MM.1S (cell line): ENCODE measurements around the gene ALDH18A1.
"Not testable (repeated sequence)": the region's sequence is repeated elsewhere in the genome, so short reads cannot be mapped to it uniquely, and the experiment has no call there.

Source experiments
- DNase-seq: peaks from one replicate; pipeline ENCODE4 v3.0.0-alpha.2; 2015
- H2AFZ ChIP-seq: fragments of 300-600 bp; sonication (generic); 2 replicates; pipeline ENCODE4 v1.6.0; 2016; ENCODE audit warnings: antibody characterized with exemption, low read length
- H3F3A ChIP-seq: fragments of 300-600 bp; sonication (generic); 2 replicates; pipeline ENCODE4 v1.6.1; 2016; ENCODE audit warnings: mild to moderate bottlenecking, antibody characterized with exemption, low read length, moderate library complexity, mixed read lengths; ENCODE audit not compliant: insufficient read depth
- H3K27ac ChIP-seq: fragments of 300-600 bp; sonication (generic); 2 replicates; pipeline ENCODE4 v1.5.1; 2016; ENCODE audit warnings: mild to moderate bottlenecking, low read length
- H3K27me3 ChIP-seq: fragments of 300-600 bp; sonication (generic); replicated peaks from 2 replicates; pipeline ENCODE4 v1.6.0; 2016; ENCODE audit warnings: low read length; ENCODE audit not compliant: insufficient read depth
- H3K36me3 ChIP-seq: fragments of 300-600 bp; sonication (generic); replicated peaks from 2 replicates; pipeline ENCODE4 v1.6.1; 2016; ENCODE audit warnings: mild to moderate bottlenecking, low read length, mixed read lengths; ENCODE audit not compliant: insufficient read depth
- H3K4me1 ChIP-seq: fragments of 300-600 bp; sonication (generic); 2 replicates; pipeline ENCODE4 v1.6.1; 2016; ENCODE audit warnings: low read length, mixed read lengths
- H3K4me2 ChIP-seq: fragments of 300-600 bp; sonication (generic); 2 replicates; pipeline ENCODE4 v1.6.0; 2016; ENCODE audit warnings: low read depth, low read length
- H3K4me3 ChIP-seq: fragments of 300-600 bp; sonication (generic); 2 replicates; pipeline ENCODE4 v1.5.1; 2016; ENCODE audit warnings: low read length, mixed read lengths
- H3K79me2 ChIP-seq: fragments of 300-600 bp; sonication (generic); 2 replicates; pipeline ENCODE4 v1.6.1; 2016; ENCODE audit warnings: mixed run types, low read length, mixed read lengths
- H3K9ac ChIP-seq: fragments of 300-600 bp; sonication (generic); 2 replicates; pipeline ENCODE4 v1.6.1; 2016; ENCODE audit warnings: low read length, mixed read lengths
- H3K9me2 ChIP-seq: fragments of 300-600 bp; sonication (generic); replicated peaks from 2 replicates; pipeline ENCODE4 v1.6.1; 2016; ENCODE audit warnings: mild to moderate bottlenecking, low read length, mixed read lengths; ENCODE audit not compliant: insufficient read depth
- H3K9me3 ChIP-seq: fragments of 300-600 bp; sonication (generic); replicated peaks from 2 replicates; pipeline ENCODE4 v1.6.1; 2016; ENCODE audit warnings: mild to moderate bottlenecking, low read length, mixed read lengths; ENCODE audit not compliant: insufficient read depth
- H4K20me1 ChIP-seq: fragments of 300-600 bp; sonication (generic); 2 replicates; pipeline ENCODE4 v1.6.1; 2016; ENCODE audit warnings: mild to moderate bottlenecking, low read length, moderate library complexity, mixed read lengths; ENCODE audit not compliant: insufficient read depth
- EZH2 ChIP-seq: fragments of 300-600 bp; sonication (generic); optimal IDR thresholded peaks from 2 replicates; pipeline ENCODE3; 2017; ENCODE audit warnings: low read depth, mild to moderate bottlenecking, antibody characterized with exemption, low read length, mixed read lengths
- EZH2phosphoT487 ChIP-seq: fragments of 300-600 bp; sonication (generic); IDR thresholded peaks from 2 replicates; pipeline ENCODE4 v1.6.1; 2018; ENCODE audit warnings: antibody characterized with exemption, low read length
- TF ChIP-seq, protein P1 (sequence below): fragments of 300-600 bp; sonication (generic); IDR thresholded peaks from 2 replicates; pipeline ENCODE4 v1.5.1; 2016; ENCODE audit warnings: antibody characterized with exemption, low read length, mixed read lengths

The ALDH18A1 gene

DNA sequence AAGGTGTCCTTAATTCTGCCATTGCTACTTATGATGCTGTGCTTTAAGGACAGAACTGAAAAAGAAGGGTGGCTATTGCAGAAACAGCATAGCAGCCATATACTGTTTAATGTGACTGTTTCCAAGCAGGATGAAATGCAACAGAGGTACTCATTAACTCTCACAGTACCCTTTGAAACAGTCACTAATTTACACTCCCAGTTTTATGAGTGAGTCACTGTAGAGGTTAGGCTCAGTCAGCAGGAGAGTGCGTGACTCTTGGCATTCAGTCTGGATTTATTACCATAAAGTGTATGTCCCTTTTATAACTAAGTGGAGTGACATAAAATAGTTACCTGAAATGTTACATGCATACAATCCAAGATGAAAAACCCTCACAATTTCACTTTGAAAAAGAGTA lies 27.7 kb downstream of the ALDH18A1 start:
- no peak overlapping the region for H3K4me3 ChIP-seq
- no peaks in the 10 kb centered on the region for H3K9me3 ChIP-seq
- no peak overlapping the region for H3K4me2 ChIP-seq
- no peaks in the 10 kb centered on the region for H3K27me3 ChIP-seq
- H3K36me3 ChIP-seq, result 0 out of 2 replicates have a peak, but pooled peaks cover 4% of the 10 kb centered on the region
- no peaks in the 10 kb centered on the region for H3K79me2 ChIP-seq
- no peaks in the 10 kb centered on the region for H4K20me1 ChIP-seq
- H3K9me2 ChIP-seq, result no peaks in the 10 kb centered on the region
- no peak overlapping the region for H3K27ac ChIP-seq
- H3K4me1 ChIP-seq, result no peaks in the 10 kb centered on the region
- H3K9ac ChIP-seq, result no peak overlapping the region
- H2AFZ ChIP-seq, result no peak overlapping the region
- TF ChIP-seq, protein P1, sequence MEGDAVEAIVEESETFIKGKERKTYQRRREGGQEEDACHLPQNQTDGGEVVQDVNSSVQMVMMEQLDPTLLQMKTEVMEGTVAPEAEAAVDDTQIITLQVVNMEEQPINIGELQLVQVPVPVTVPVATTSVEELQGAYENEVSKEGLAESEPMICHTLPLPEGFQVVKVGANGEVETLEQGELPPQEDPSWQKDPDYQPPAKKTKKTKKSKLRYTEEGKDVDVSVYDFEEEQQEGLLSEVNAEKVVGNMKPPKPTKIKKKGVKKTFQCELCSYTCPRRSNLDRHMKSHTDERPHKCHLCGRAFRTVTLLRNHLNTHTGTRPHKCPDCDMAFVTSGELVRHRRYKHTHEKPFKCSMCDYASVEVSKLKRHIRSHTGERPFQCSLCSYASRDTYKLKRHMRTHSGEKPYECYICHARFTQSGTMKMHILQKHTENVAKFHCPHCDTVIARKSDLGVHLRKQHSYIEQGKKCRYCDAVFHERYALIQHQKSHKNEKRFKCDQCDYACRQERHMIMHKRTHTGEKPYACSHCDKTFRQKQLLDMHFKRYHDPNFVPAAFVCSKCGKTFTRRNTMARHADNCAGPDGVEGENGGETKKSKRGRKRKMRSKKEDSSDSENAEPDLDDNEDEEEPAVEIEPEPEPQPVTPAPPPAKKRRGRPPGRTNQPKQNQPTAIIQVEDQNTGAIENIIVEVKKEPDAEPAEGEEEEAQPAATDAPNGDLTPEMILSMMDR, result no peak
- TF ChIP-seq EZH2 (no peak), EZH2phosphoT487 (no peak)
- DNase-seq, result no peak
- H3F3A ChIP-seq, result no peaks in the 10 kb centered on the region

GRCh38 chr10:95626500-95626899 lies 30.0 kb downstream of the ALDH18A1 start:
- H3K79me2 ChIP-seq, result no peaks in the 10 kb centered on the region
- H4K20me1 ChIP-seq, result no peaks in the 10 kb centered on the region
- no peak overlapping the region for H3K9ac ChIP-seq
- H3K9me3 ChIP-seq, result no peaks in the 10 kb centered on the region
- no peak overlapping the region for H3K4me2 ChIP-seq
- H2AFZ ChIP-seq, result no peak overlapping the region
- H3K27ac ChIP-seq, result no peak overlapping the region
- no peak for DNase-seq
- TF ChIP-seq EZH2, result no peak
- H3K9me2 ChIP-seq, result no peaks in the 10 kb centered on the region
- no peaks in the 10 kb centered on the region for H3K36me3 ChIP-seq
- H3K4me1 ChIP-seq, result no peaks in the 10 kb centered on the region
- no peaks in the 10 kb centered on the region for H3K27me3 ChIP-seq
- H3K4me3 ChIP-seq, result no peak overlapping the region
- H3F3A ChIP-seq, result no peaks in the 10 kb centered on the region

- not testable (repeated sequence) for H2AFZ ChIP-seq, H3K4me1 ChIP-seq, H3K9ac ChIP-seq, H3K9me3 ChIP-seq, H3K27me3 ChIP-seq, DNase-seq, H4K20me1 ChIP-seq, H3K27ac ChIP-seq, H3K4me2 ChIP-seq, H3F3A ChIP-seq, H3K79me2 ChIP-seq, H3K36me3 ChIP-seq, H3K9me2 ChIP-seq, H3K4me3 ChIP-seq
Observed at GRCh38 chr10:95620415-95620814, 36.1 kb downstream of the ALDH18A1 start.

- H3K36me3 ChIP-seq, result no peaks in the 10 kb centered on the region; the same call in 1 of the 2 replicates
- TF ChIP-seq, protein P1, result no peak
- TF ChIP-seq EZH2phosphoT487 (no peak), EZH2 (no peak)
Observed at GRCh38 chr10:95618101-95618500, 38.4 kb downstream of the ALDH18A1 start.

More at GRCh38 chr10:95618101-95618500, 38.4 kb downstream of the ALDH18A1 start:
- no peaks in the 10 kb centered on the region for H3F3A ChIP-seq
- H3K4me2 ChIP-seq, result no peak overlapping the region
- H3K4me3 ChIP-seq, result no peak overlapping the region
- no peak overlapping the region for H3K9ac ChIP-seq
- H3K9me3 ChIP-seq, result no peaks in the 10 kb centered on the region
- H3K27me3 ChIP-seq, result no peaks in the 10 kb centered on the region
- no peaks in the 10 kb centered on the region for H3K9me2 ChIP-seq
- no peaks in the 10 kb centered on the region for H3K79me2 ChIP-seq
- H3K4me1 ChIP-seq, result no peaks in the 10 kb centered on the region
- no peak overlapping the region for H3K27ac ChIP-seq
- H2AFZ ChIP-seq, result no peak overlapping the region
- DNase-seq, result no peak
- no peaks in the 10 kb centered on the region for H4K20me1 ChIP-seq
